ENCODE data around the gene GTPBP8. TPM values are rescaled to one million over a fixed set of nuclear protein-coding genes. Genes with fewer than 3 reads are reported as not detected.

GTPBP8 gene
- total and polyA plus RNA-seq, 2 donors (not counting 1 experiment from before 2014, with no cell fraction given): 20.5 to 23.5 TPM

GRCh38 chr3:113018536-113019181 lies 27.9 kb downstream of the GTPBP8 start:
- Histone ChIP-seq H3K9ac (ENCODE audit: low read length) (peak overlapping the region; percentile 80), H3K27ac (ENCODE audit: low read length in 2 of 2) (peak overlapping the region; percentile 90 to 91), H3K79me2 (ENCODE audit: control insufficient read depth, insufficient read depth, low read length) (peaks cover 63% of the 10 kb centered on the region), H2AFZ (ENCODE audit: insufficient read depth, low read depth, low read length, poor library complexity, severe bottlenecking) (peak overlapping the region; percentile 92), H3K27me3 (replicated peaks in 1 of 4; ENCODE audit: control extremely low read depth in 1 of 4, control insufficient read depth in 3 of 4, insufficient read depth in 4 of 4, low read length in 3 of 4) (no peaks in the 10 kb centered on the region), H4K20me1 (ENCODE audit: control insufficient read depth, insufficient read depth, low read length, poor library complexity, severe bottlenecking) (no peaks in the 10 kb centered on the region), H3K36me3 (replicated peaks in 1 of 2; ENCODE audit: control extremely low read depth in 1 of 2, control insufficient read depth in 1 of 2, extremely low read depth in 1 of 2, insufficient read depth in 2 of 2, low read length in 1 of 2) (peaks cover 10 to 25% of the 10 kb centered on the region in 2 experiments), H3K9me3 (ENCODE audit: control extremely low read depth in 1 of 3, control insufficient read depth in 2 of 3, insufficient read depth in 1 of 3, low read length in 2 of 3) (no peaks in the 10 kb centered on the region), H3K4me1 (ENCODE audit: control insufficient read depth in 2 of 2, insufficient read depth in 2 of 2, low read length in 2 of 2) (peaks cover 22 to 25% of the 10 kb centered on the region in 2 donors), H3K4me3 (ENCODE audit: control extremely low read depth in 1 of 5, extremely low read depth in 1 of 5, insufficient read depth in 1 of 5, low read depth in 2 of 5, low read length in 4 of 5) (peak overlapping the region; percentile 75 to 84 (median 79)), H3K4me2 (replicated peaks; ENCODE audit: low read depth, low read length, poor library complexity, severe bottlenecking) (peak overlapping the region; percentile 82)
- intact Hi-C loops (cut with micrococcal nuclease): loop anchor here (1.0 to 10.0 kb wide), 3 partner anchors 27 to 454 kb away; partner anchors contain the start of genes ATG3 and SLC35A5
- POLR2A ChIA-PET: interaction anchor here (0.6 to 2.4 kb wide), 3 partner anchors 28 to 85 kb away, joined by 5 to 11 read pairs (median 5); partner anchors contain the start of gene GTPBP8
- ATAC-seq (ENCODE audit: low read depth): no peak
- DNase-seq: no peak
- Mint-ChIP-seq H3K4me3 (peak overlapping the region; percentile 94), H3K9me3 (ENCODE audit: insufficient read depth) (no peaks in the 10 kb centered on the region), H3K27me3 (no peaks in the 10 kb centered on the region), H3K4me1 (peaks cover 39% of the 10 kb centered on the region), H3K27ac (peak overlapping the region; percentile 94)
- TF ChIP-seq EZH2 (IDR thresholded peaks at IDR 0.05; ENCODE audit: borderline replicate concordance, insufficient read depth, low read depth, low read length, poor library complexity, severe bottlenecking) (no peak), CTCF (IDR thresholded peaks at IDR 0.05) (no peak)
- WGBS (ENCODE audit: insufficient coverage): 13% methylated on average over 11 of the region's 13 CpGs
- CTCF ChIA-PET: interaction anchor here (1.0 to 3.2 kb wide), 7 partner anchors 16 to 436 kb away, joined by 3 to 27 read pairs (median 5); partner anchors contain the start of gene GTPBP8

Measured in B cell (primary cell).